ENCODE results near the gene LGALS13. TPM values are rescaled to one million over a fixed set of nuclear protein-coding genes. Genes with fewer than 3 reads are reported as not detected.
A peak's percentile ranks its signal among the peaks of the same experiment; 100 is the strongest.

Gene LGALS13
- total RNA-seq, 2 experiments from 2014 or later, result not detected

DNA sequence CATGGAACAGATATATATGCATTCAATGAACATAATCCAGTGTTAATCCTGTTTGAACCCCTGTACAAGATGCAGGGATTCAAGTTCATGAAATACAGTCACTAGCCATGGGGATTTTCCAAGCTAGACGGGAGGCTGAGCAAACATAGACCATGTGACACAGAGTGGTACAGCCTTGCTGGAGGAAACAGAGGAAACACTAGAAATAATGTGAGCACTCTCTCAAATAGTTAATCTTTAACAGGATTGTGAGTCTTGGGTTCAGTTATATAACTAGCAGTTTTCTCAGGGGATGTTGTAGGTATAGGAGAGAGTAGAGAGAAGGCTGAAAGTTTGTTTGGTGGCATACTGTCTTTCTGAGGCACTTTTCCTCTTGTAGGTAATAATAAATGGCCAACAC lies 39.4 kb downstream of the LGALS13 start:
- Mint-ChIP-seq H3K9me3 (no peaks in the 10 kb centered on the region), H3K36me3 (ENCODE audit: low read depth) (no peaks in the 10 kb centered on the region), H3K4me1 (no peaks in the 10 kb centered on the region), H3K27ac (no peak overlapping the region), H3K4me3 (no peak overlapping the region), H3K27me3 (peaks cover 19% of the 10 kb centered on the region)
- CTCF ChIA-PET, result no interaction called here
- POLR2A ChIA-PET, result no interaction called here
- no peak for DNase-seq

DNA sequence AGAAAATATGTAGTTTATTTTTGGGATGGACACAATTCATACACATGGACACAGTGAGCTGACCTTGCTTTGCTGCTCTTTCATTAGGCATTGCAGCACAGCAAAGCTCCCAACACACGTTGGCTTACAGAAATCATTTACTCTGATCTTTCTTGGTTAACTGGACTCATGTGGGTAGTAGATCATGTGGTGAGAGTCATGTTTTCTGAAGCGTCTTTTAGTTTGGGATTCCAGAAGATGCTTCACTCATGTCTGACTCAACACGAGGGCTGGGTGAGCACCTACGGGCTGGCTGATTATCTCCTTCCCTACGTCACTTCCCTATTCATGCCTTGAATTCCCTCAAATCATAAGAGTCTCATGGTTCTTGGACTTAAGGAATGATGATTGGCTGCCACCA lies 41.3 kb downstream of the LGALS13 start:
- Mint-ChIP-seq H3K27ac (no peak overlapping the region), H3K36me3 (ENCODE audit: low read depth) (no peaks in the 10 kb centered on the region), H3K4me3 (no peak overlapping the region), H3K9me3 (no peaks in the 10 kb centered on the region), H3K27me3 (peaks cover 15% of the 10 kb centered on the region), H3K4me1 (no peaks in the 10 kb centered on the region)
- POLR2A ChIA-PET, result no interaction called here
- CTCF ChIA-PET, result no interaction called here
- no peak for DNase-seq

DNA sequence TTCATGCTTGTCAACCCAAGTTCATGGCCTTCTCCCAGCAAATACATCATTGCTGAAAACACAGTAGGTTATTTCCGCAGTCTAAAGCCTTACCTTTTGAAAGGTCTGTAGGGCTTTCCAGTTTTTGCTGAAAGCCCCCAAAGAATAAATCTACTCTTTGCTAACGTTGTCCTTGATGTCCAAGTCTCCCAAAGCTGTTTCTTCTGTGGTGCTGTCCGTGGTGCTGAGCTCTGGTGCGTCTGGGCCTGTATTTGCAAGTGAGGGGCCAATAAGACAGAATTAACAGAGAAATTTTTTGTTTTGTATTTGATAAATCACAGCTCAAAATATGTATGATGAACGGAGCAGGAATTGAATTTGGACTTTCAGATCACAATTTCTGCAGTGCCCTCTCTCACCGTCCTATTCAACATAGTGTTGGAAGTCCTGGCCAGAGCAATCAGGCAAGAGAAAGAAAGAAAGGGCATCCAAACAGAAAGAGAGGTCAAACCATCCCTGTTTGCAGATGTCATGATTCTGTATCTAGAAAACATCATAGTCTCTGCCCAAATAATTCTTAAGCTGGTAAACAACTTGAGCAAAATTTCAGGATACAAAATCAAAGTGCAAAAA lies 43.6 kb downstream of the LGALS13 start:
- Mint-ChIP-seq H3K4me3 (no peak overlapping the region), H3K27me3 (peaks cover 22% of the 10 kb centered on the region), H3K4me1 (no peaks in the 10 kb centered on the region), H3K36me3 (ENCODE audit: low read depth) (no peaks in the 10 kb centered on the region), H3K27ac (no peak overlapping the region), H3K9me3 (no peaks in the 10 kb centered on the region)
- peak; percentile 22 for DNase-seq
- ChIA-PET POLR2A (no interaction called here), CTCF (interaction anchor here (1.0 kb wide), 1 partner anchor 94 kb away, joined by 3 read pairs; no protein-coding TSS in a partner anchor)

DNA sequence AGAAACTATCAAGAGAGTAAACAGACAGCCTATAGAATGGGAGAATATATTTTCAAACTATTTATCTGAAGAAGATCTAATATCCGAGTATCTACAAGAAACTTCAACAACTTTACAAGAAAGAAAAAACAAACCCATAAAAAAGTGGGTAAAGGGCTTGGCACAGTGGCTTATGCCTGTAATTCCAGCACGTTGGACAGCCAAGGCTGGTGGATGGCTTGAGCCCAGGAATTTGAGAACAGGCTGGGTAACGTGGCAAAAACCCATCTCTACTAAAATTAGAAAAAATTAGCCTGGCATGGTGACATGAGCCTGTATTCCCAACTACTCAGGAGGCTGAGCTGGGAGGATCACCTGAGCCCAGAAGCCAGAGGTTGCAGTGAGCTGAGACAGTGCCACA lies 45.6 kb downstream of the LGALS13 start:
- H3K27me3 Mint-ChIP-seq, result peaks cover 37% of the 10 kb centered on the region
- no peaks in the 10 kb centered on the region for H3K4me1 Mint-ChIP-seq
- DNase-seq, result no peak
- H3K9me3 Mint-ChIP-seq, result no peaks in the 10 kb centered on the region
- no peak overlapping the region for H3K4me3 Mint-ChIP-seq
- no peaks in the 10 kb centered on the region for H3K36me3 Mint-ChIP-seq (ENCODE audit: low read depth)
- no peak overlapping the region for H3K27ac Mint-ChIP-seq
- ChIA-PET CTCF (no interaction called here), POLR2A (no interaction called here)

DNA sequence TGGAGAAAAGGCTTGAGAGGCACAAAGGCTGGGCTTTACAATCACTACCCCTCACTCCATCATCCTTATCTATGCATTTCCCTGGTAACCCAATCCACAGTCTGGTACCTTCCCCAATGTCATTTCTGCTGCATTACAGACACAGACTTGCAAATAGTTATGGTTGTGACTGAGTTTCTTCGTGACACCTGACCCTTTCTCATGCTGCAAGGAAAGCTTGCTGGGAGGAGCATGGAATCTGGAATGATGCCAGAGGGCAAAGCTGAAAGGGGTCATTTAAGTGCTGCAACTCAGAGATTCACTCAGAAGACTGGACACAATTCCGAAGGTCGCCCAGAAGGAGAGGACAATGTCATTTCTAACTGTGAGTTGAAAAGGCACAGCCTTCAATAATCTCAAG lies 53.3 kb downstream of the LGALS13 start, which contains the start of gene LGALS16:
TSS of gene LGALS16 (plus strand) at position 301 of the 400 bp plus-strand sequence. CDS start at position 350, 49 bp downstream.
- no peaks in the 10 kb centered on the region for H3K9me3 Mint-ChIP-seq
- no peak within 1 kb of the TSS for H3K27ac Mint-ChIP-seq
- no peaks in the 10 kb centered on the region for H3K36me3 Mint-ChIP-seq (ENCODE audit: low read depth)
- H3K4me1 Mint-ChIP-seq, result no peaks in the 10 kb centered on the region
- CTCF ChIA-PET, result no interaction called here
- POLR2A ChIA-PET, result no interaction called here
- no peak within 1 kb of the TSS for H3K4me3 Mint-ChIP-seq
- H3K27me3 Mint-ChIP-seq, result peaks cover 48% of the 10 kb centered on the region
- DNase-seq, result no peak

Other genes with a start within 250 kb of the LGALS13 start
- gene PAF1, start 211.4 kb upstream of the LGALS13 start, total RNA-seq, result 10 to 100 TPM; 44.0 to 47.2 TPM
- gene MED29, start 211.1 kb upstream of the LGALS13 start, total RNA-seq, result 10 to 100 TPM; 32.3 to 34.5 TPM
- 100 to 1,000 TPM; 189 to 194 TPM for gene ZFP36, start 195.7 kb upstream of the LGALS13 start, total RNA-seq
- gene PLEKHG2, start 189.9 kb upstream of the LGALS13 start, total RNA-seq, result 10 to 100 TPM; 82.4 to 93.0 TPM
- 1,000 to 10,000 TPM; 2,238 to 2,243 TPM for gene RPS16, start 166.6 kb upstream of the LGALS13 start, total RNA-seq
- gene SUPT5H, start 156.9 kb upstream of the LGALS13 start, total RNA-seq, result 100 to 1,000 TPM; 153 to 159 TPM
- 10 to 100 TPM; 44.0 to 44.8 TPM for gene TIMM50, start 121.7 kb upstream of the LGALS13 start, total RNA-seq
- gene DLL3, start 103.6 kb upstream of the LGALS13 start, total RNA-seq, result under 1 TPM; 0.28 to 0.30 TPM
- gene SELENOV, start 87.4 kb upstream of the LGALS13 start, total RNA-seq, result not detected
- gene EID2B, start 69.7 kb upstream of the LGALS13 start, total RNA-seq, result 1 to 10 TPM; 4.5 to 4.7 TPM
- 10 to 100 TPM; 14.8 to 15.2 TPM for gene EID2, start 62.4 kb upstream of the LGALS13 start, total RNA-seq
- not detected for gene LGALS16, start 53.4 kb downstream of the LGALS13 start, total RNA-seq
- under 1 TPM in 1 of 2 experiments, not detected in 1; 0.90 TPM for gene LGALS14, start 102.0 kb downstream of the LGALS13 start, total RNA-seq
- gene CLC, start 135.5 kb downstream of the LGALS13 start, total RNA-seq, result 1 to 10 TPM; 1.5 to 1.8 TPM
- gene LEUTX, start 176.3 kb downstream of the LGALS13 start, total RNA-seq, result under 1 TPM in 1 of 2 experiments, not detected in 1; 0.35 TPM
- gene DYRK1B, start 231.6 kb downstream of the LGALS13 start, total RNA-seq, result 10 to 100 TPM; 13.8 to 14.2 TPM
- gene FBL, start 243.9 kb downstream of the LGALS13 start, total RNA-seq, result 100 to 1,000 TPM; 294 to 302 TPM